ENCODE results near the gene BANP.
"Not testable (repeated sequence)": the region's sequence is repeated elsewhere in the genome, so short reads cannot be mapped to it uniquely, and the experiment has no call there.

BANP gene

GRCh38 chr16:88052661-88053060 is 101.4 kb downstream of the BANP start:
- peaks cover 28% of the 10 kb centered on the region for H3K36me3 Mint-ChIP-seq (ENCODE audit: low read depth)
- no peaks in the 10 kb centered on the region for H3K27me3 Mint-ChIP-seq (ENCODE audit: low read depth)
- TF ChIP-seq, protein P1, sequence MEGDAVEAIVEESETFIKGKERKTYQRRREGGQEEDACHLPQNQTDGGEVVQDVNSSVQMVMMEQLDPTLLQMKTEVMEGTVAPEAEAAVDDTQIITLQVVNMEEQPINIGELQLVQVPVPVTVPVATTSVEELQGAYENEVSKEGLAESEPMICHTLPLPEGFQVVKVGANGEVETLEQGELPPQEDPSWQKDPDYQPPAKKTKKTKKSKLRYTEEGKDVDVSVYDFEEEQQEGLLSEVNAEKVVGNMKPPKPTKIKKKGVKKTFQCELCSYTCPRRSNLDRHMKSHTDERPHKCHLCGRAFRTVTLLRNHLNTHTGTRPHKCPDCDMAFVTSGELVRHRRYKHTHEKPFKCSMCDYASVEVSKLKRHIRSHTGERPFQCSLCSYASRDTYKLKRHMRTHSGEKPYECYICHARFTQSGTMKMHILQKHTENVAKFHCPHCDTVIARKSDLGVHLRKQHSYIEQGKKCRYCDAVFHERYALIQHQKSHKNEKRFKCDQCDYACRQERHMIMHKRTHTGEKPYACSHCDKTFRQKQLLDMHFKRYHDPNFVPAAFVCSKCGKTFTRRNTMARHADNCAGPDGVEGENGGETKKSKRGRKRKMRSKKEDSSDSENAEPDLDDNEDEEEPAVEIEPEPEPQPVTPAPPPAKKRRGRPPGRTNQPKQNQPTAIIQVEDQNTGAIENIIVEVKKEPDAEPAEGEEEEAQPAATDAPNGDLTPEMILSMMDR (IDR thresholded peaks at IDR 0.05; ENCODE audit: unreplicated experiment in 3 of 3) = no peak
- no peak overlapping the region for H3K27ac Mint-ChIP-seq
- no peaks in the 10 kb centered on the region for H3K9me3 Mint-ChIP-seq
- no peak overlapping the region for H3K4me3 Mint-ChIP-seq
- H3K4me1 Mint-ChIP-seq = peaks cover 19% of the 10 kb centered on the region

DNA sequence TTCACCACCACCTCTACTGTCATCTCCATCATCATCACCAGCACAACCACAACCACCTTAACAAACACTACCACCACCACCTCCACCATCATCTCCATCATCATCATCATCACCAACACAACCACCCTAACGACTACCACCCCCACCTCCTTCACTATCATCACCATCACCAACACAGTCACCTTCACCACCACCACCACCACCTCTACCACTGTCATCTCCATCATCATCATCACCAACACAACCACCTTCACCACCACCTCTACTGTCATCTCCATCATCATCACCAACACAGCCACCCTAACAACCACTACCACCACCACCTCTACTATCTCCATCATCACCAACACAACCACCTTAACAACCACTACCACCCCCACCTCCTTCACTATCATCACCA is 102.2 kb downstream of the BANP start:
- not testable (repeated sequence) for H3K4me3 Mint-ChIP-seq; H3K27me3 Mint-ChIP-seq (ENCODE audit: low read depth); H3K27ac Mint-ChIP-seq; H3K9me3 Mint-ChIP-seq
- H3K36me3 Mint-ChIP-seq (ENCODE audit: low read depth) = peaks cover 20% of the 10 kb centered on the region
- peaks cover 11% of the 10 kb centered on the region for H3K4me1 Mint-ChIP-seq

DNA sequence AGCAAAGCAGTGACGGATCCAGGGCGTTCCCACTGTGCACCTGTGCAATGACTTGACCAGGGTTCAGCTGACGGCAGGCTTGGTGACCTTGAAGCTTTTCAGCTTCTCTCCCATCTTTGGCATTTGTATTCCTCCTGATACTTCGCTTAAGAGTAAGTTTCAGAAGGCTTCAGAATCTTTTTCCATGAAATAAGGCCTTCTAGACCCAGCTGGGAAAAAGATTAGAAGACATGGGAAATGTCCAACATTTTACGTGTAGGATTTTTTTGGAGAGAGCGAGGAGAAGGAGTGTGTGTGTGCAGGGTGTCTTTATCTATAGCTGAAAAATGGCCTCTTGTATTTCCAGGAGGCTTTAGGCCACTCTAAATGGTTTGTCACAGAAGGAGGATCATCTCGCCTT is 104.1 kb downstream of the BANP start:
- H3K36me3 Mint-ChIP-seq (ENCODE audit: low read depth) = peaks cover 9% of the 10 kb centered on the region
- no peaks in the 10 kb centered on the region for H3K27me3 Mint-ChIP-seq (ENCODE audit: low read depth)
- peaks cover 11% of the 10 kb centered on the region for H3K4me1 Mint-ChIP-seq
- TF ChIP-seq, protein P1 (IDR thresholded peaks at IDR 0.05; ENCODE audit: unreplicated experiment in 3 of 3) = no peak
- H3K4me3 Mint-ChIP-seq = no peak overlapping the region
- H3K9me3 Mint-ChIP-seq = no peaks in the 10 kb centered on the region
- peak overlapping the region in 1 of 3 experiments; percentile 70 for H3K27ac Mint-ChIP-seq

DNA sequence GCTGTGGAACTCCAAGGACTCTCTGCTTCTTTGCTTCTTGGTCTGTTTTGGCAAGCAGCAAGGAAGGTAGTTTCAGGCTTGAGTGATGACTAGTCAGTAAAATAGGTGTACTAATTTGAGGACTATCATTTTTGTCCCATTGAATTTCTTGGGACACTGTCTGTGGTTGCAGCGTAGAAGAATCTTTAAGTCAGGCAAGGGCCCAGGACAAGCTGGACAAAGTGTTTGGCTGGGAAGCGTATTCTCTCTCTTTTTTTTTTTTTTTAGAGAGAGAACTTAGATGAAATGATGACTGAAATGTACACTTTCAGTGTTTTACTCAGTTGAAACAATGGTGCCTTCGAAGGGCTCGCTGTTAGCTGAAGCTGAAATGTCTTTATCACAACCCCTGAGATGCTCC is 105.0 kb downstream of the BANP start:
- no peaks in the 10 kb centered on the region for H3K27me3 Mint-ChIP-seq (ENCODE audit: low read depth)

DNA sequence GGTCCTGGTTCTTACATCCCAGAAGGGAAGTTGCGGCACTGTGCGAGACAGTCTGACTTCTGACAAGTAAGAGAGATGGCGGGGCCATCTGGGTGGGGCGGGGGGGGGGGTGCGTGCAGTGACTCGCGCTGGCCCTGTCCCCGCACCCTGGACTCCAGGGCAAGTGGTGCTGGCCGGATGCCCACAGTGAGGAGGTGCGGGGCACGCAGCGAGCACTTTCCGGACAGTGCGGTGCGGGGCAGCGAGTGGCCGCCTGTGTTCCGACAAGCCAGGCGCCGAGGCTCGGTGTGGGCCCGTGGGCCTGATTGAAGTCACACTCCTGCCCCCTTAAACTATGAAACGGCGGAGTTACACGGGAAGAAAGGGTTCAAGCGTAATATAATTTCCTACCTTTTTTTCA is 106.4 kb downstream of the BANP start:
- no peaks in the 10 kb centered on the region for H3K27me3 Mint-ChIP-seq (ENCODE audit: low read depth)
- no peak overlapping the region for H3K4me3 Mint-ChIP-seq
- H3K36me3 Mint-ChIP-seq (ENCODE audit: low read depth) = peaks cover 6% of the 10 kb centered on the region
- TF ChIP-seq, protein P1 (IDR thresholded peaks at IDR 0.05; ENCODE audit: unreplicated experiment in 3 of 3) = no peak
- no peaks in the 10 kb centered on the region for H3K9me3 Mint-ChIP-seq
- no peak overlapping the region for H3K27ac Mint-ChIP-seq
- H3K4me1 Mint-ChIP-seq = peaks cover 24% of the 10 kb centered on the region

More for the DNA sequence above, 105.0 kb downstream of the BANP start:
- H3K36me3 Mint-ChIP-seq (ENCODE audit: low read depth) = peaks cover 9% of the 10 kb centered on the region
- TF ChIP-seq, protein P1 (IDR thresholded peaks at IDR 0.05; ENCODE audit: unreplicated experiment in 3 of 3) = no peak
- no peak overlapping the region for H3K27ac Mint-ChIP-seq
- no peak overlapping the region for H3K4me3 Mint-ChIP-seq
- no peaks in the 10 kb centered on the region for H3K9me3 Mint-ChIP-seq
- peaks cover 13% of the 10 kb centered on the region for H3K4me1 Mint-ChIP-seq

GRCh38 chr16:88058136-88058535 is 106.9 kb downstream of the BANP start:
- H3K4me3 Mint-ChIP-seq = no peak overlapping the region
- TF ChIP-seq, protein P1 (IDR thresholded peaks at IDR 0.05; ENCODE audit: unreplicated experiment in 3 of 3) = no peak
- H3K27ac Mint-ChIP-seq = no peak overlapping the region
- H3K9me3 Mint-ChIP-seq = no peaks in the 10 kb centered on the region
- no peaks in the 10 kb centered on the region for H3K27me3 Mint-ChIP-seq (ENCODE audit: low read depth)
- H3K4me1 Mint-ChIP-seq = peaks cover 29% of the 10 kb centered on the region
- peaks cover 6% of the 10 kb centered on the region for H3K36me3 Mint-ChIP-seq (ENCODE audit: low read depth)

All from nephron (organoid).